HL-60/S4 treated with retinoic acid at 250 ng/mL for 4 days and 3 days (cell line): Measurements from ENCODE around the gene CLCN1.
"Not testable (repeated sequence)": the region's sequence is repeated elsewhere in the genome, so short reads cannot be mapped to it uniquely, and the experiment has no call there.

Experiments used
- in situ Hi-C: fragments of 300-500 bp; cut with MboI; formaldehyde crosslinking; loops from 2 replicates; pipeline ENCODE4 v1.7.0; 2022; ENCODE audit warnings: low sequenced_read_pairs

The CLCN1 gene

DNA sequence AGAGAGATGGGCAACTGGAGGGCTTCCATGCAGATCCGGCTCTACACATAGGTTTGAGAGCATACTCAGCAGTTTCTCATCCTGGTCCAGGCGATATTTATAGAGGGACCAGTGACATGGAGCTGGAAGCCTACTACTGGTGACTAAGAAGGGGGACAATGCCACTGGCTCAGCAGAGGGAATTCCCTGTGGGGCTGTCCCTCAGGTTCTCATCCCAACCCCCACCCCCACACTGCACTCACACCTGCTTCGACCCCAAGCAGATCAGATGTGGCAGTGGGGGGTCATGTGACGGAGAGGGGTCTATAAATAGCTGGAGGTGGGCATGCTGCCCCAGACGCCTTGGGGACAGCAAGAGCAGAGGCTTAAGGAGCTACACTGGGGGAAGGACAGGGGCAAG lies at the start of gene CLCN1:
Gene CLCN1, plus strand, starts transcription at position 336 of the 400 bp plus-strand sequence. CDS start 102 bp downstream, outside the sequence.
- in situ Hi-C loops, result no loop called here

DNA sequence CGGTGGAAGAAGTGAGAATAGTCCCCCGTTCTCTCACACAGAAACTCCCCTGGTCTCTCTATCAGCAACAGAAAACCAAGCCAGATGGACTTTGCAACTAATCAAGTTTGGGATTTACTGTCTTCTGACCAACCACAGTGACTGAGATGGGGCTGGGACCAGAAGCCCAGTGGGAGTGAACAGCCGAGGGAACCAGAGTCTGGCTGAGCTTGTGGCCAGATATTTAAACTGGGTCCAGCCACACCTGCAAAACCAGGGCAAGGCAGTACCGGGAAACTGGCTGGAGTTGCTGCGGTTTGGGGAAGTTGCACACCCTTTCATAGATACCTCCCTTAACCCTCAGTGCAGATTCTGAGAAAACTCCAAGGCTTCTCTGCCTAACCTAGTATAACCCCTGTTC lies 46.7 kb upstream of the CLCN1 start:
- in situ Hi-C loops, result no loop called here

DNA sequence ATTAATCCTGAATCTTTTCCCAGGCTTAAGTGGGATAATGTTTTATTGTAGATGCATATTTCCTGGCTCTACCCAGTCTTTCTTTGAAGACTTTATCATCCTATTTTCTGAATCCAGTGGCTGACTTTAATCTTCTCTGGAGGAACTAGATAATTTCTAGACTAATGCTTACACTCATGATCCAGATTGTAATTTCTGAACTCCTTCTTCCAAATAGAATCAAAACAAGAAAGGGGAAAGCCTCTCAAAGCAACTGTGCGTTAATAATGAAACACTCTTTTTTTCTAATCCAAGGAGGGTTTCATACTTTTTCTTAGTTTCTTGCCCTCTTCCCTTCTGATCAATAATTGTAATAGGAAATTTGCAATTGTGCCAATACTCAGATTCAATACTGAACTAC lies 44.7 kb upstream of the CLCN1 start:
- in situ Hi-C loops, result no loop called here

- in situ Hi-C loops, result no loop called here
These were observed 43.0 kb upstream of the CLCN1 start for GRCh38 chr7:143272871-143273270.

DNA sequence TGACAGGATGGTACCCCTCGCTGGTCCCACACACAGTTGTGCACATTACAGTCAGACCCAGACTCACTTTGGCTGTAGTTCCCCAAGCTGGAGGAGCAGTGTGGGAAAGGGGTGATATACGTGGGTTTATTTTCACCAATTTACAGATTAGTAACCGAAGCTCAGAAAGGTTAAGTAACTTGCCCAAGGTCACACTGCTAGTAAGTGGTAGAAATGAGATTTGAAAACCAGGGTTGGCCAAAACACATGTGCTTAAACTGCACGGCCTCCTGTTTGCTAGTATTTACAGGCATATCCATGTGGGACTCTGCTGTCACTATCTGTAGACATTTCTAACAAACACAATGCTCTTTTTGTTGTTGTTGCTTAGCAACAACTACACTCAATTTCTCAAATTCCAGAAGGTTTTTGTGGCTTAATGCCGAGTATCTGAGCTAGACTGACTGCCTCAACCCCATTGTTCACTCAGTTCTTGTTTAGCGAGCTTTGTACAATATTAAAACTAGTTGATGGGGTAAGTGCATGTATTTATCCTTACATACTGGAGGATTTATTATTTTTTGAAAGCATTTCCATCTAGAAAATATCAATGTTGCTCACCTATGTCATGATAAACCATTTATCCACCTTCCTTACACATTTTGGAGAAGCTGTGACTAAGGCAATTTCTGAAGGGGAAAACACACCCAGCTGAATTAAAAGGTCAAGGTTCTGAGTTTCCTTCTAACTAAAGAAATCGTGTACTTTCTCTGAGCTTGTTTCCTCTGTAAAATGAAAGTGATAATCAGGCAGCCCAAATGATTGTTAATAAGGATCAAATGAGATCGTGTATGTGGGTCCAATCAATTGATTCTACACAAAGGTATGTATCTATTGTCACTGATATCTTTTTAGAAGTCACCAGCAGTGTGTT lies 36.5 kb upstream of the CLCN1 start:
- in situ Hi-C loops, result no loop called here

DNA sequence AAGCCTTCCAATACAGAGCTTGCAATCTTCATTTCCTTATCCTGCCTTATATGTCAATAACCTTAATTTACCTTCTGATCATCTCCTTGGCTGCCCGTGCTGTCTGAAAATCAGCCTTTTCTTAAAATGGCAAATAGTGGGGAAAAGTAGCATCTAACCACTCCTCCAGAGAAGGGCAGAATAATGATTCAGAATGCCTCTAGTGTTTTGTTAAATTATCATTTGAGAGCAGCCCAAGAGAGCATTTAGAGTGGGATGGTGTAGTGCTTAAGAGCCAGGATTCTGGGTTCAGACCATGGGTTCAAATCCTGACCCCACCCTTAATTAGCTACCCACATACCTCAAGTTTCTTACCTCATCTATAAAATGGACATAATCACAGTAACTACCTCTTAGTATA lies 35.8 kb upstream of the CLCN1 start:
- in situ Hi-C loops, result no loop called here

- in situ Hi-C loops, result no loop called here
These were observed 35.3 kb upstream of the CLCN1 start for GRCh38 chr7:143280566-143280965.

GRCh38 chr7:143281529-143281928 lies 34.4 kb upstream of the CLCN1 start:
- in situ Hi-C loops, result no loop called here

DNA sequence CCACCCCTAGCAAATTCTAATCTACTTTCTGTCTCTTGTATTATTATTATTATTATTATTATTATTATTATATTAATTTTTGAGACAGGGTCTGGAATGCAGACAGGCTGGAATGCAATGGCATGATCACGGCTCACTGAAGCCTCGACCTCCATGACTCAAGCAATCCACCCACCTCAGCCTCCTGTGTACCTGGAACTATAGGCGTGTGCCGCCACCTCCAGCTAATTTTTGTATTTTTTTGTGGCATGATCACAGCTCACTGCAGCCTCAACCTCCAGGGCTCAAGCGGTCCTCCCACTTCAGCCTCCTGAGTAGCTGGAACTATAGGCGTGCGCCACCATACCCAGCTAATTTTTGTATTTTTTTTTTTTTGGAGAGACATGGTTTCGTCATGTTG lies 33.8 kb upstream of the CLCN1 start:
- in situ Hi-C loops, result no loop called here

DNA sequence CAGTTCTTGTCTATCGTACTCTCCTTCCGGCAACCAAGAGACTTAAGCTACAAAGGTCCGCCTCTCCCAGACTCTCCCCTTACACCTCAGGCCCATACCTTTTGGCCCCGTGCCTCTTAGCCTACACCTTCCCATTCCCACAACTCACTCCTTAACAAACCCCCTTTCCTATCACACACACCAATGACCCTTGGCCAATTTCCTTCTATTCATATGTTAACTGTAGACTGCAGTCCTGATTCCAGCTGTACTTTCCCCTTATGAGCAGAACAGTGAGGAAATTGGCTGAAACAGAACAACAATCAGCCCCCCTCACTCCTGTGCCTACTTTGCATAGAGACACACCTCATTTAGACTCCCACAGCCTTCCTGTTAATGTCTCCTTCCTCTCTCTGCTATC lies 32.5 kb upstream of the CLCN1 start:
- in situ Hi-C loops, result no loop called here

- in situ Hi-C loops, result no loop called here
These were observed 31.1 kb upstream of the CLCN1 start, which contains the start of gene TMEM139 for GRCh38 chr7:143284591-143285469. TSS of gene TMEM139 (plus strand) at chr7:143284958. CDS start at chr7:143285958, 1,000 bp downstream.

GRCh38 chr7:143285470-143285778 lies 30.5 kb upstream of the CLCN1 start:
- in situ Hi-C loops, result no loop called here

DNA sequence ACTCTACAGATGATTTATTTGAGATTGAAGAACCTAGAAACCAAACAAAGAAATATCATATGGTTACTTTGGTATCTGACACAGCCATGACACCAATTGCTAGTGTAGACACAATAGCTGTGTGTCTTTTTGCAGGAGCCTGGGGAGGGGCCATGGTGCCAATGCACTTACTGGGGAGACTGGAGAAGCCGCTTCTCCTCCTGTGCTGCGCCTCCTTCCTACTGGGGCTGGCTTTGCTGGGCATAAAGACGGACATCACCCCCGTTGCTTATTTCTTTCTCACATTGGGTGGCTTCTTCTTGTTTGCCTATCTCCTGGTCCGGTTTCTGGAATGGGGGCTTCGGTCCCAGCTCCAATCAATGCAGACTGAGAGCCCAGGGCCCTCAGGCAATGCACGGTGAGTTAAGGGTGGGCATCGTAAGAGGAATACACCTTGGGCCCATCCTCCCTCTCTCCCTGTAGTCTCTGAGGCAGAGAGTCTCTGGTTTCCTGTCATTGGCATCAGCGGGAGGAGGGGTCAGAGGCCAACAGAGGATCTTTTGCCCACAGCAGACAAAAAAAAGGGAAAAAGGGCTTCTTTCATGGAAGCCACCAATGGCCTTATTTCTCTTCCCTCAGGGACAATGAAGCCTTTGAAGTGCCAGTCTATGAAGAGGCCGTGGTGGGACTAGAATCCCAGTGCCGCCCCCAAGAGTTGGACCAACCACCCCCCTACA lies 29.9 kb upstream of the CLCN1 start:
- in situ Hi-C loops, result no loop called here

DNA sequence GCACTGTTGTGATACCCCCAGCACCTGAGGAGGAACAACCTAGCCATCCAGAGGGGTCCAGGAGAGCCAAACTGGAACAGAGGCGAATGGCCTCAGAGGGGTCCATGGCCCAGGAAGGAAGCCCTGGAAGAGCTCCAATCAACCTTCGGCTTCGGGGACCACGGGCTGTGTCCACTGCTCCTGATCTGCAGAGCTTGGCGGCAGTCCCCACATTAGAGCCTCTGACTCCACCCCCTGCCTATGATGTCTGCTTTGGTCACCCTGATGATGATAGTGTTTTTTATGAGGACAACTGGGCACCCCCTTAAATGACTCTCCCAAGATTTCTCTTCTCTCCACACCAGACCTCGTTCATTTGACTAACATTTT lies 29.4 kb upstream of the CLCN1 start:
- in situ Hi-C loops, result no loop called here

DNA sequence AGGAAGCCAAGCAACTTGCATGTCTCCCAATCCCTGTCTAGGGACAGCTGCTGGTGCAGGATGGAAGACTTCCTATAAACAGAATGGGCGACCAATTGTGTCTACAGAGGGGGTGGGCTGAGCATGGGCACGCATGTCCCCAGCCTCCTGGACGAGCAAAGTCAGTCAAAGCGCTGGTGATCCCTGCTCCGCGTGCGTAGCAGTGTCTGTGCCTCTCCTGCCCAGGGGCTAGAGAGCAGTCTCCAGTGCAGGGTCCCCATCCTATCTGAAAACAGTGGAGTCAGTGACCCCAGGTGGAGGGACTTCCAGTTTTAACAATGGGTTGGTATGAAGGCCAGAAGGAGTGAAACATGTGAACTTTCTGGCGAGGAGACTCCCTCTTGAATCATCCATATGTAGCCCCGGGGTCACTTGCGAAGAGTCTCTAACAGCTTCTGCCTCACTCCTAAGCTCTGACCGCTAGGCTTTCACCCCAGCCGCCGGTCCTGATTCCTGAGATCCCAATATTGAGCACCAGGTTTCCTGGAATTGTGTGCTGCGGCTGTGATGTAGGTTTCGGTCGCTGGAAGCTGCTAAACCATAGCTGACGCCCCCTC lies 28.5 kb upstream of the CLCN1 start:
- in situ Hi-C loops, result no loop called here

GRCh38 chr7:143287935-143288826 lies 27.7 kb upstream of the CLCN1 start, which contains the start of gene CASP2:
TSS of gene CASP2 (plus strand) at chr7:143288351. CDS start at chr7:143288456, 105 bp downstream.
- in situ Hi-C loops, result no loop called here

DNA sequence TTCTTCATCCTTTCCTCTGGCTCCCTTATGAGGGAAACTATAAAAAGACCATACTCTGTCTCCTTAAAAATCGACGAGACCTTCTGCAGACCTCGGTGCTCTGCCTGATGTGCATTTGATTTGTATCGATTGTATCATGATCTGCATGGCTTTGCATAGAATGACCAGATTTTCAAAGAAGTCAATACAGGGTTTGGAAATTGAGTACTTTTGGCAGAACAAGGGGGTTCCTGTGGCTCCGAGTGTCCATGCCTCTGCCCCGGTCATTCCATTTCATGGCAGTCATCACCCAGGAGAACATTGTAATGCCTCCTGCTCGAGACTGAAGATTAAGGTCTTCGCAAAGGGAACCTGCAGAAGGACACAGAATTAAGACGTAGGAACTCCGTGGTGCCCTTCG lies 27.1 kb upstream of the CLCN1 start:
- in situ Hi-C loops, result no loop called here

- in situ Hi-C loops, result no loop called here
These were observed 26.5 kb upstream of the CLCN1 start for GRCh38 chr7:143289421-143289820.

DNA sequence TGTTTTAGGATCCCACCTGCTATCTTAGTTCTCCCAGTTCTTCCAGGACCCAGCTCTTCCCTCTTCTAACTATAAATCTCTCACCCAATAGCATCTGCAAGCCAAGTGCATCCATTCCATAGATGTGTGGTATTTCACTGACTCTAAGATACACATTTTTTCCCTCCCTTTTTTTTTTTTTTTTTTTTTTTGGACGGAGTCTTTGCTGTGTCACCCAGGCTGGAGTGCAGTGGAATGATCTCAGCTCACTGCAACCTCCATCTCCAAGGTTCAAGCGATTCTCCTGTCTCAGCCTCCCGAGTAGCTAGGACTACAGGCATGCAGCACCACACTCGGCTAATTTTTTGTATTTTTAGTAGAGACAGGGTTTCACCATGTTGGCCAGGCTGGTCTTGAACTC lies 26.0 kb upstream of the CLCN1 start:
- in situ Hi-C loops, result not testable (repeated sequence)

DNA sequence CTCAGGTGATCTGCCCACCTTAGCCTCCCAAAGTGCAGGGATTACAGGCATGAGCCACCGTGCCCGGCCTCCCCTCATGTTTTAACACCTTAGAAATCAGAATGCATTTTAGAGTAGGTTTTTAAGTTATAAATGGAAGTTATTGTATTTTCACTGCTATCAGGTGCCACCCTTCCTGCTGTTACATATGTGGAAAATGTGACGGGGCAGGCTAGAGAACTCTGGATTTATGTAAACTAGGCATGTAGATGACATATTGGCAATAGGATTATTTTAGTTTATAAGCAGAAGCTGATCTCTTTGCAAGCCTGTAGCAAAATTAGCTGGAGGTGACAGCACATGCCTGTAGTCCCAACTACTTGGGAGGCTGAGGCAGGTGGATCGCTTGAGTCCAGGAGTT lies 25.6 kb upstream of the CLCN1 start:
- in situ Hi-C loops, result no loop called here
